ENCODE measurements around the gene GOLT1A. TPM values are rescaled to one million over a fixed set of nuclear protein-coding genes. Genes with fewer than 3 reads are reported as not detected.

GOLT1A gene
- total RNA-seq, 1 experiment from 2014 or later, result 0.49 TPM

- ATAC-seq, result no peak
- no peaks in the 10 kb centered on the region for H3K36me3 ChIP-seq (ENCODE audit: control insufficient read depth, insufficient read depth, low read length)
- ChIA-PET CTCF (interaction anchor here (0.7 to 2.2 kb wide), 4 partner anchors 23 to 139 kb away, joined by 3 to 6 read pairs (median 3); no protein-coding TSS in a partner anchor), POLR2A (no interaction called here)
- no peak overlapping the region for H3K4me3 ChIP-seq (ENCODE audit: low read depth in 2 of 2, low read length in 2 of 2)
- H3K27ac ChIP-seq (ENCODE audit: low read length), result no peak overlapping the region
- no TSS peak for BruUV-seq (replicated peaks)
- H3K27me3 ChIP-seq (ENCODE audit: control insufficient read depth, insufficient read depth, low read length), result no peaks in the 10 kb centered on the region
- in situ Hi-C loops (cut with HindIII; ENCODE audit: low pct_unique_long_range_greater_than_20kb, low sequenced_read_pairs) (no loop called here), intact Hi-C loops (cut with micrococcal nuclease; ENCODE audit: unreplicated experiment) (loop anchor here (10.0 kb wide), 1 partner anchor 106 kb away; no protein-coding TSS in a partner anchor)
- H3K9me3 ChIP-seq (ENCODE audit: control insufficient read depth, insufficient read depth, low read depth, low read length), result no peaks in the 10 kb centered on the region
- H3K4me1 ChIP-seq (ENCODE audit: control insufficient read depth, insufficient read depth, low read length), result peaks cover 4% of the 10 kb centered on the region; the same call in 1 of the 2 replicates
- TF ChIP-seq CTCF (IDR thresholded peaks at IDR 0.05) (no peak), SIN3A (IDR thresholded peaks at IDR 0.05; ENCODE audit: borderline replicate concordance, insufficient read depth, low read depth, low read length) (no peak), TCF7L2 (IDR thresholded peaks at IDR 0.05; ENCODE audit: low read depth, low read length) (no peak), POLR2AphosphoS5 (IDR thresholded peaks at IDR 0.05; ENCODE audit: low read depth, low read length) (no peak), REST (IDR thresholded peaks at IDR 0.05; ENCODE audit: insufficient read depth in 1 of 2, low read depth in 2 of 2, low read length in 1 of 2) (no peak)
- no peak for DNase-seq (ENCODE audit: low read depth, low spot score)
Measured at GRCh38 chr1:204259196-204259595, 45.4 kb upstream of the GOLT1A start.

GRCh38 chr1:204258213-204259115 is 44.7 kb upstream of the GOLT1A start:
- Histone ChIP-seq H3K27me3 (ENCODE audit: control insufficient read depth, insufficient read depth, low read length) (no peaks in the 10 kb centered on the region), H3K4me1 (ENCODE audit: control insufficient read depth, insufficient read depth, low read length) (peaks cover 4% of the 10 kb centered on the region; the same call in 1 of the 2 replicates), H3K9me3 (ENCODE audit: control insufficient read depth, insufficient read depth, low read depth, low read length) (no peaks in the 10 kb centered on the region), H3K4me3 (ENCODE audit: low read depth in 2 of 2, low read length in 2 of 2) (no peak overlapping the region), H3K27ac (ENCODE audit: low read length) (no peak overlapping the region), H3K36me3 (ENCODE audit: control insufficient read depth, insufficient read depth, low read length) (no peaks in the 10 kb centered on the region)
- TF ChIP-seq TCF7L2 (IDR thresholded peaks at IDR 0.05; ENCODE audit: low read depth, low read length), result no peak
- TF ChIP-seq CTCF (IDR thresholded peaks at IDR 0.05), result peak; percentile 84
- TF ChIP-seq POLR2AphosphoS5 (IDR thresholded peaks at IDR 0.05; ENCODE audit: low read depth, low read length), result no peak
- no peak for TF ChIP-seq REST (IDR thresholded peaks at IDR 0.05; ENCODE audit: insufficient read depth in 1 of 2, low read depth in 2 of 2, low read length in 1 of 2)
- DNase-seq (ENCODE audit: low read depth, low spot score), result peak; percentile 18
- CTCF ChIA-PET, result interaction anchor here (0.7 to 2.2 kb wide), 5 partner anchors 23 to 140 kb away, joined by 3 to 6 read pairs (median 3); no protein-coding TSS in a partner anchor
- peak; percentile 88 for ATAC-seq
- in situ Hi-C loops (cut with HindIII; ENCODE audit: low pct_unique_long_range_greater_than_20kb, low sequenced_read_pairs), result no loop called here
- BruUV-seq (replicated peaks), result no TSS peak
- POLR2A ChIA-PET, result no interaction called here
- intact Hi-C loops (cut with micrococcal nuclease; ENCODE audit: unreplicated experiment), result loop anchor here (10.0 kb wide), 1 partner anchor 106 kb away; no protein-coding TSS in a partner anchor
